ENCODE data around the gene GNRH2.

GRCh38 chr20:3068986-3069900 is 25.8 kb downstream of the GNRH2 start:
- TF ChIP-seq POLR2A (IDR thresholded peaks at IDR 0.05), result no peak
- TF ChIP-seq CTCF (IDR thresholded peaks at IDR 0.05), result no peak
